ENCODE data around the gene SSPN.
"Not testable (repeated sequence)": the region's sequence is repeated elsewhere in the genome, so short reads cannot be mapped to it uniquely, and the experiment has no call there.

SSPN gene

GRCh38 chr12:26231470-26231869 lies 36.1 kb downstream of the SSPN start:
- DNase-seq: no peak

DNA sequence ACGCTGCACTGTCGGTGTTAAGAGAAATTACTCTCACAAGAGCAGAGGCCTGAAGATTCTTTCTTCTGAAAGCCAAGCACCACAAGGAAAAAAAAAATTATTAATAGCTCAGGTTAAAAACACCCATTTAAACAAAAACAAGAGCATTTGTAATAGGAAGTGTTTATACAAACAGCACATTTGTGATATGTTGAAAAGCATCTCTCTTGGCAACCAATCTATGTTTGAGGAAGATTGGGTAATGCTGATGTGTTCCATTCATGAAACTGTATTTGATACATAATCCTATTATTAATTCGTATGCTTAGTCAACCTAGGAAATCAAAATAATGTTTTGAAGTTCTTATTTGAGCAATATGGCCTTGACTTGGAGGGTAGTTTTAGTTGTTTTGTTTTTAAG lies 36.5 kb downstream of the SSPN start:
- no peak for DNase-seq

- no peak for DNase-seq
These were observed 38.3 kb downstream of the SSPN start for GRCh38 chr12:26233631-26234030.

DNA sequence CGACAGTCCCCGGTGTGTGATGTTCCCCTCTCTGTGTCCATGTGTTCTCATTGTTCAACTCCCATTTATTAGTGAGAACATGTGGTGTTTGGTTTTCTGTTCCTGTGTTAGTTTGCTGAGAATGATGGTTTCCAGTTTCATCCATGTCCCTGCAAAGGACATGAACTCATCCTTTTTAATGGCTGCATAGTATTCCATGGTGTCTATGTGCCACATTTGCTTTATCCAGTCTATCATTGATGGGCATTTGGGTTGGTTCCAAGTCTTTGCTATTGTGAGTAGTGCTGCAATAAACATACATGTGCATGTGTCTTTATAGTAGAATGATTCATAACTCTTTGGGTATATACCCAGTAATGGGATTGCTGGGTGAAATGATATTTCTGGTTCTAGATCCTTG lies 40.1 kb downstream of the SSPN start:
- DNase-seq: not testable (repeated sequence)

- no peak for DNase-seq
These were observed 43.2 kb downstream of the SSPN start for GRCh38 chr12:26238341-26239121.

DNA sequence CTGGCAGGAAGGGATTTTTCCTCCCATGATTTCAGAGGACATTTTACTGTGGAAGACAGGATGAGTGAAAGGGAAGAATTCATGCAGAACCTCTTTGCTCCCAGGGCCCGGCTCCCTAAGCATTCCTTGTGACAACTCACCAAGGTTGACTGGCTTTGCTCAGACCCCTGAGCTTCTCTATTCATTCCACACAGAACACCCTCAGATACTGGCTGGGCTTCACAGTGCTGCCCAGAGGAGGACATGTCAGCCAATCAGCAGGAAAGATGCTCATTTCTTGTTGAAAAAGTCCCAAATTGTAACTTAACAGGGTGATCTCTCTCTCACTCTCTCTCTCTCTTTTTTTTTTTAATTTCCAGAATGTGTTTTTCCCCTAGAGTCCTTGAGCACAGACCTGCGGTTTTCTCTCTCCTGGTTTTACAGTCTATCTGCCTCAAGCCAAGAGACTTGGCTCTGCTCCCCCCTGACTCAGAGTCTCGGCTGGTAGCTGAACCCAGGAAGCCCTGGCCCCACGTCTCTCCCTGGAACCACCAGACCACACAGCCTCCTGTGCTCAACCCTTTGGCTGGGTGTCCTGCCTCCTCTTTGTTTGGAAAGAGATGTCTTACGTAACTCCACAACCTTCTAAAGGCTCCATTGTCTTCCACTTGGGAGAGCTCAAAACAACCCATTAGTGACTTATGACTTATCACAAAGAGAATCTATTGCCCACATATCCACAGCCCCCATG lies 43.9 kb downstream of the SSPN start:
- DNase-seq: no peak

GRCh38 chr12:26239852-26240815 lies 44.8 kb downstream of the SSPN start:
- no peak for DNase-seq

- DNase-seq: no peak
These were observed 45.7 kb downstream of the SSPN start for GRCh38 chr12:26241080-26241479.

DNA sequence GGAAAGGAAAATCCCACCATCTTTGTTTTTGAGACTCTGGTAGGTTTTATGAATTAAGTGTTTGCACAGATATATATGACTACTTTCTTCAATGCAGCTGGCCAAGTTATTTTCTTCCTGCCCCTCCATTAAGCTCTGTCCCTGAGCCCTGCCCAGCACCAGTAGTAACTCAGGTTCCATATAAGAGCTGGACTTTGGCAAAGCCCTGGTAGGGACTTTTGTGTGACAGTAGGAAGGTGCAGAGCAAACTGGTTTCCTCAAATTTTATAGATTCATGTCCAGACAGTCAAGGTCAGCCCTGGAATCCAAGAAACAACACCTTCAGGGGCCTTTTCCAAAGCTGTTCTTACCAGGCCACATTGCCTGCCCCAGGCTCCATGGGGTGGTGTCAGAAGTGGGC lies 47.3 kb downstream of the SSPN start:
- no peak for DNase-seq

DNA sequence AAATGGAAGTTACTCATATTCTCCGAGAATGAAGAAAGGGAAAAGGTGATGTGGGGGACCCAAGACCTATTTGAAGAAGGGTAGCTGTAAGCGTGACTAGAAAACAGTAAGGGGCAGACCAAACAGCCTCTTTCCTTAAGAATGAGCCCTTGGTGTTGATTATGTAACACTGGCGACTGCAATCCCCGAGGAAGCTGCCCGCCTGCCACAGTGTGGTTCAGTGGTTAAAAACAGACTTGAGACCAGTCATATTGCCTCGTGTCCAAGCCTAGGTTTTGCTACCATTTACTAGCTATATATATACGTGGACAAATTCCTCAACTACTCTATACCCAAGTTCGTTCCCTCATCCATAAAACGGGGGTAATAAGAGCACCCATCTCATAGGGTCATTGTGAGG lies 49.1 kb downstream of the SSPN start:
- DNase-seq: no peak

- no peak for DNase-seq
These were observed 50.0 kb downstream of the SSPN start for GRCh38 chr12:26245175-26245942.

DNA sequence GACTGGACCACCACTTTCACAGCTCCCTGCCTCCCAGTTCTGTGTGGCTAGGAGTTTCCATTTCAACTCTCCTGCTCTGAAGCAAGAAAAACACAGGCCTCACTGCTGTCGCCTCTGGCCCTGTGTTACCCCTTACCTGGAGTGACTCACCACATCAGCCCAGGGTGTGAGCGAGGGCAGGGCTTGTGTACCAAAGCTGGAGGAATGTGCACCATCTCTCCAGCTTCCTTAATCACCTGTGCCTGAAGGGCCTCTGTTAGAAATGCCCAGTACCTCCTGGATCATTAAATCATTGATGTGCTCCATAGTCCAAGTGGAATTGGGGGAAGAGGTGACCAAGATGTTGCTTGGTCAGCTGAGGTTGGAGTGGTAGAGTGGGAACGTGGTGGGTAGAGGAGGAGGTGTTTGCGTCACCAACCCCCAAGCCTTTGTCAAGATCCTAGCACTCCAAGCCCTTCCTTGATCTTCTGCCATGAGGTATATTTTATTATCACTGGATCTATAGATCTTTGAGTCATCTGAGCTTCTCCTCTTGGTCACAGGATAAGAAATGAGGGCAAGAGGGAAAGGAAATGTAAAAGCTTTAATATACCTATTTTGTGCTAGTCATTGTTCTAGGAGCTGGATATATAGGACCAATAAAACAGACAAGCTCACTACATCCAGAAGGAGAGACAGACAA lies 51.3 kb downstream of the SSPN start:
- DNase-seq: no peak

- no peak for DNase-seq
These were observed 52.5 kb downstream of the SSPN start for GRCh38 chr12:26247873-26248272.

DNA sequence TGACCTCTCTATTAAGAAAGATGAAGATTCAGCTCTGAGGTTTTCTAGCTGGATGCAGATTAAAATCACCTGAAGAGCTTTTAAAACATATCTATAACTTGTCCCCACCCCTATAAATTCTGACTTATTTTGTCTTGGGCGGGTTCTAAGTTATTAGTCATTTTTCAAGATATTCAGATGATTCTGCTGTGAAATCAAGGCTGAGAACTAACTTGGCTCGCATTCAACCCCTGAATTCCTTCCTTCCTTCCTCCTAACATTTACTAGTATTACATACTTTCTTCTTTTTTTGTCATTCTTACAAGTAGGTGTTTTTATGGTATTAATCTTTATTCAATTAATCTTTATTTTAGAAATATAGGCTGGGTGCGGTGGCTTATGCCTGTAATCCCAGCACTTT lies 55.4 kb downstream of the SSPN start:
- no peak for DNase-seq

GRCh38 chr12:26251600-26251999 lies 56.2 kb downstream of the SSPN start:
- no peak for DNase-seq

GRCh38 chr12:26252946-26253345 lies 57.6 kb downstream of the SSPN start:
- no peak for DNase-seq

DNA sequence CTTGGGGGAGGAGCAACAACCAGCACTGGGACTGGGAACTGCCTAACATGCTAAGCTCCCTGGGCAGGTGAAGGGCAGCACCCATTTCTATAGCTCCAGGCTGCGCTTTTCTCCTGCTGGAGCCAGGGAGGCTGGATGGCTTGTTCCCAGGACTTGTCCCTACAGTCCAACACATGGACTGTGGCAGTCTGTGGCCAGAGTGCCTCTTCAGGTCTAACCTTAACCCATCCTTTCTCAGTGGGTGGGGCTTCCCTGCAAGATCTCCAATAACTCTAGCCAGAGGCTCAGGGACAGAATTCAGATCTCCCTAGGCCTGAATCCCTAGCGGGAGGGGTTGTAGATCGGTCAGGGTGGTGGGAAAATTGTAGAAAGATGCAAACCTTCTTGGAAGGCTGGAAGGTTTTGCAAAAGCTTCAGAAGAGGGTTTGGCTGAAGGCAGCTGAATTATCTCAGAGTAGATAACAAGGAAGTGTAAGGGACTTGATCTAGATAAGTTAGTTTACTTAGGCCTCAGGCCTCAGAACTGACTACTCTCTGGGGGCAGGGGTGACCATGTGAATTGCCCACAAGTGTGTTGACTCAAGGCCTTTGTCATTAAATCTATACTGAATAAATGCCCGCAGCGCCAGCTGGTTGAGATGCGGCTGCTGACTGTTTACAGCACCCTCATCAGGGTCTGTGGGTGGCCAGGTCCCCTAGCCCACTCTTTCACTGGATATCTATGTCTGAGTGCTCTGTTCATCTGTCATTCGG lies 60.7 kb downstream of the SSPN start:
- no peak for DNase-seq

DNA sequence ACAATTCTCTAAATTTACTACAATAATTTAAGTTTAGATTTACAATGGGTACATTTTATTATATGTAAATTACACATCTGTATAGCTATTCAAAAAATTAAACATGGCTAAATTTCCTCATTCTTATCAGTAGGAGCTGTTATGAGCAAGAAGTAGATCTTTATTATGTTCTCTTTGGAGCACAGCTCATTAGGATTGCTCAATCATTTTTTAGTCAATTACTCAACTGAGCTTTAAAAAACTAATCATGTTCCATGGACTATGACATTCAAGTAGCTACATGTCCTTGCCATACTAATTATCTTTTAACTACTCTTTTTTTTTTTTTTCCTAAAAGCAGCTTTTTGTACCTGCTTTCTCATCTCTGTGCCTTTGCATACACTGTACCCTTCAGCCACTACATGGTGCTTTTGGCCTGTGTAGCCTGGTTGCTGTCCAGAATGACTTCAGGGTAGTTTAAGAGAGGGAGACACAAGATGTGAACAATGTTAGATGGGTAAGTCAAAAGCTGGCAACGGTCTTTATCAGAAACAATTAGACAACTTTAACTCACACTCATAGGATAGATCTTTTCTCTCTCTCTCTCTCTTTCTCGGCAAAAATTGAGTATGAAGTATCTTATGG lies 69.0 kb downstream of the SSPN start:
- no peak for DNase-seq

- no peak for DNase-seq
These were observed 70.2 kb downstream of the SSPN start for GRCh38 chr12:26265606-26266005.

GRCh38 chr12:26266881-26267280 lies 71.5 kb downstream of the SSPN start:
- DNase-seq: no peak
